DOHH2 (cell line): ENCODE data around the gene SAP30L.

Experiments
- H3F3A ChIP-seq: fragments of 200-600 bp; sonication (generic), shearing (Covaris generic); 2 replicates; pipeline ENCODE4 v1.6.0; 2016; ENCODE audit warnings: antibody characterized with exemption, mild to moderate bottlenecking; ENCODE audit not compliant: control insufficient read depth, insufficient read depth
- H3K27ac ChIP-seq: fragments of 200-600 bp; sonication (generic); 2 replicates; pipeline ENCODE4 v1.5.1; 2014; ENCODE audit warnings: low read depth, mild to moderate bottlenecking, low read length, moderate library complexity
- H3K27me3 ChIP-seq: fragments of 200-600 bp; sonication (generic); 2 replicates; pipeline ENCODE4 v1.6.1; 2014; ENCODE audit warnings: mild to moderate bottlenecking, low read length, mixed read lengths; ENCODE audit not compliant: control insufficient read depth
- H3K36me3 ChIP-seq: fragments of 200-600 bp; sonication (generic); 2 replicates; pipeline ENCODE4 v1.6.1; 2014; ENCODE audit warnings: mild to moderate bottlenecking, low read length, moderate library complexity, mixed read lengths; ENCODE audit not compliant: control insufficient read depth
- H3K4me1 ChIP-seq: fragments of 200-600 bp; sonication (generic); 2 replicates; pipeline ENCODE4 v1.6.1; 2014; ENCODE audit warnings: mild to moderate bottlenecking, low read length, mixed read lengths; ENCODE audit not compliant: control insufficient read depth
- H3K4me2 ChIP-seq: fragments of 200-600 bp; sonication (generic); 2 replicates; pipeline ENCODE4 v1.6.0; 2014; ENCODE audit warnings: mild to moderate bottlenecking, low read length, moderate library complexity
- H3K4me3 ChIP-seq: fragments of 200-600 bp; sonication (generic); 2 replicates; pipeline ENCODE4 v1.5.1; 2014; ENCODE audit warnings: mild to moderate bottlenecking, low read length, mixed read lengths
- H3K79me2 ChIP-seq: fragments of 200-600 bp; sonication (generic); 2 replicates; pipeline ENCODE4 v1.6.1; 2014; ENCODE audit warnings: mild to moderate bottlenecking, low read length, mixed read lengths; ENCODE audit not compliant: control insufficient read depth
- H3K9me2 ChIP-seq: fragments of 200-600 bp; sonication (generic); replicated peaks from 2 replicates; pipeline ENCODE4 v1.6.1; 2014; ENCODE audit warnings: mild to moderate bottlenecking, low read length, mixed read lengths; ENCODE audit not compliant: control insufficient read depth
- H3K9me3 ChIP-seq: fragments of 200-600 bp; sonication (generic); 2 replicates; pipeline ENCODE4 v1.6.1; 2014; ENCODE audit warnings: antibody characterized with exemption, low read length, mixed read lengths; ENCODE audit not compliant: control insufficient read depth, insufficient read depth
- H4K20me1 ChIP-seq: fragments of 200-600 bp; sonication (generic); 2 replicates; pipeline ENCODE4 v1.6.0; 2014; ENCODE audit warnings: low read depth, mild to moderate bottlenecking, antibody characterized with exemption, low read length, moderate library complexity; ENCODE audit not compliant: control insufficient read depth, insufficient read depth
- CTCF ChIP-seq: fragments of 200-600 bp; sonication (generic); IDR thresholded peaks from one replicate; pipeline ENCODE4 v1.5.1; 2014; ENCODE audit warnings: antibody characterized with exemption, mild to moderate bottlenecking, low read depth, low read length; ENCODE audit not compliant: poor library complexity, severe bottlenecking
- EZH2phosphoT487 ChIP-seq: fragments of 200-600 bp; sonication (generic); IDR thresholded peaks from 2 replicates; pipeline ENCODE4 v1.6.1; 2017; ENCODE audit warnings: borderline replicate concordance, mild to moderate bottlenecking, antibody characterized with exemption, low read length, moderate library complexity, mixed read lengths

SAP30L gene

GRCh38 chr5:154467655-154468354 lies 22.0 kb downstream of the SAP30L start:
- no peaks in the 10 kb centered on the region for H3K4me1 ChIP-seq
- no peaks in the 10 kb centered on the region for H3K9me3 ChIP-seq
- no peaks in the 10 kb centered on the region for H4K20me1 ChIP-seq
- TF ChIP-seq CTCF (peak; percentile 90), EZH2phosphoT487 (no peak)
- H3K36me3 ChIP-seq, result no peaks in the 10 kb centered on the region
- no peaks in the 10 kb centered on the region for H3K79me2 ChIP-seq
- peaks cover 21% of the 10 kb centered on the region for H3K27me3 ChIP-seq
- no peak overlapping the region for H3K27ac ChIP-seq
- no peaks in the 10 kb centered on the region for H3K9me2 ChIP-seq
- H3K4me3 ChIP-seq, result no peak overlapping the region
- H3K4me2 ChIP-seq, result no peak overlapping the region
- H3F3A ChIP-seq, result no peaks in the 10 kb centered on the region

- H3K79me2 ChIP-seq, result no peaks in the 10 kb centered on the region
- TF ChIP-seq EZH2phosphoT487, result no peak
- no peak for TF ChIP-seq CTCF
- no peaks in the 10 kb centered on the region for H3F3A ChIP-seq
- no peaks in the 10 kb centered on the region for H3K36me3 ChIP-seq
- H4K20me1 ChIP-seq, result no peaks in the 10 kb centered on the region
- H3K9me3 ChIP-seq, result no peaks in the 10 kb centered on the region
- no peak overlapping the region for H3K27ac ChIP-seq
- no peaks in the 10 kb centered on the region for H3K9me2 ChIP-seq
- peaks cover 27% of the 10 kb centered on the region for H3K27me3 ChIP-seq
- no peaks in the 10 kb centered on the region for H3K4me1 ChIP-seq
- no peak overlapping the region for H3K4me2 ChIP-seq
- H3K4me3 ChIP-seq, result no peak overlapping the region
These were observed 24.3 kb downstream of the SAP30L start for GRCh38 chr5:154470137-154470536.

GRCh38 chr5:154470947-154471870 lies 25.4 kb downstream of the SAP30L start:
- TF ChIP-seq CTCF (no peak), EZH2phosphoT487 (no peak)
- Histone ChIP-seq H3K4me2 (no peak overlapping the region), H3K27ac (no peak overlapping the region), H3K4me3 (no peak overlapping the region), H3K9me3 (no peaks in the 10 kb centered on the region), H3F3A (no peaks in the 10 kb centered on the region), H3K9me2 (no peaks in the 10 kb centered on the region), H3K4me1 (no peaks in the 10 kb centered on the region), H4K20me1 (no peaks in the 10 kb centered on the region), H3K36me3 (no peaks in the 10 kb centered on the region), H3K79me2 (no peaks in the 10 kb centered on the region), H3K27me3 (peaks cover 27% of the 10 kb centered on the region)
